Small intestine (tissue), 7 donors: Measurements from ENCODE around the gene NSG2. TPM values are rescaled to one million over a fixed set of nuclear protein-coding genes. Genes with fewer than 3 reads are reported as not detected.

Experiments
- DNase-seq, 2 donors: peaks; one replicate each; pipeline versions ENCODE4 v3.0.0 to v3.0.0-alpha.2; 2013
- FAIRE-seq: peaks from 2 replicates; lab custom pipeline; 2012; peaks lifted over from hg19 to GRCh38; lab: Jason Lieb, UNC
- H3K27ac ChIP-seq, 3 donors: one replicate each; pipeline ENCODE4 v1.5.1; 2013; ENCODE audit warnings: low read length in 2 of 3, mild to moderate bottlenecking in 2 of 3, control low read depth in 1 of 3, inconsistent platforms in 1 of 3, low read depth in 1 of 3, moderate library complexity in 1 of 3
- H3K27me3 ChIP-seq, 3 donors: one replicate each; pipeline ENCODE4 v1.6.1; 2013; ENCODE audit warnings: low read length in 3 of 3, inconsistent platforms in 1 of 3; ENCODE audit not compliant: control insufficient read depth in 3 of 3, insufficient read depth in 3 of 3
- H3K36me3 ChIP-seq, 3 donors: one replicate each; pipeline ENCODE4 v1.6.1; 2013; ENCODE audit warnings: low read length in 3 of 3, inconsistent platforms in 1 of 3, low read depth in 1 of 3, mild to moderate bottlenecking in 1 of 3, moderate library complexity in 1 of 3; ENCODE audit not compliant: control insufficient read depth in 3 of 3, insufficient read depth in 2 of 3
- H3K4me1 ChIP-seq, 3 donors: one replicate each; pipeline ENCODE4 v1.6.1; 2013; ENCODE audit warnings: low read length in 2 of 3, inconsistent platforms in 1 of 3, low read depth in 1 of 3, mild to moderate bottlenecking in 1 of 3, moderate library complexity in 1 of 3; ENCODE audit not compliant: control insufficient read depth in 3 of 3, insufficient read depth in 2 of 3
- H3K4me3 ChIP-seq, 3 donors: one replicate each; pipeline ENCODE4 v1.5.1; 2013; ENCODE audit warnings: low read length in 3 of 3, control low read depth in 1 of 3, inconsistent platforms in 1 of 3, low read depth in 1 of 3, mild to moderate bottlenecking in 1 of 3, moderate library complexity in 1 of 3
- H3K9me3 ChIP-seq, 2 donors: one replicate each; pipeline ENCODE4 v1.6.1; 2013; ENCODE audit warnings: low read depth in 1 of 2, low read length in 1 of 2; ENCODE audit not compliant: control insufficient read depth in 2 of 2, insufficient read depth in 1 of 2
- WGBS, 3 donors: extraction: QIAGEN DNeasy Blood & Tissue Kit; methylation state at CpG; one replicate each; pipeline ENCODE4 v1.1.7; 2013; 5-methylcytosine and 5-hydroxymethylcytosine counted together
- polyA plus RNA-seq, 4 donors: library from polyadenylated mRNA; stranded (reverse) in 3 of 4; unstranded in 1 of 4; fragments of 200-250 nt in 3 of 4; fragments of 120-200 nt in 1 of 4; gene quantifications; one replicate each; pipeline versions ENCODE4 v1.2.1 to v1.2.3, GENCODE V29; 2013
- donor health status: healthy with polysubstance abuse.
- donor health status: control.
- donor health status: control.
- donor health status: Bipolar disorder and iron deficiency.
- donor health status: healthy.

Gene NSG2
- polyA plus RNA-seq, 4 donors = 0.81 to 22.7 (median 1.7) TPM; not detected in 1

DNA sequence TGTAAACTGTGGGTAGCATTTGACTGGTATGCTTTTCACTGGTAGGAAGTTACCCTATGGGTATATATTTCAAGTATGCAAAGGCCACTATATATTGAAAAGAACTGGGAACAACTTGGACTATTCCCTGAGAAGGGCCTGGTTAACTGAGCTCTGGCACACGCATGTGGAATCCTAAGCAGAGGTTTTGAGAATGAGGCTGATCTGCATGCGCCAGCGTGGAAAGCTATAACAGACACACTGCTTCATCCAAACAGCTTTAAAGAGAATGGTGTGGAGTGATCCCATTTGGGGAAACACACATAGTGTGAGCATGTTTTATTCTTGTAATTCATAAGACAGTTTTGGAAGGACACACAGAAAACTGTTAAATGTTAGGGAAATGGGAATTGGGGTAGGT, 8.4 kb downstream of the NSG2 start:
- no peak for DNase-seq
- Histone ChIP-seq H3K27me3 (no peaks in the 10 kb centered on the region), H3K27ac (no peak overlapping the region), H3K36me3 (no peaks in the 10 kb centered on the region), H3K9me3 (no peaks in the 10 kb centered on the region), H3K4me3 (no peak overlapping the region), H3K4me1 (no peaks in the 10 kb centered on the region)
- 87 to 95% (median 91%) methylated on average over 3 of the region's 3 CpGs for WGBS, 3 donors
- FAIRE-seq = no peak

DNA sequence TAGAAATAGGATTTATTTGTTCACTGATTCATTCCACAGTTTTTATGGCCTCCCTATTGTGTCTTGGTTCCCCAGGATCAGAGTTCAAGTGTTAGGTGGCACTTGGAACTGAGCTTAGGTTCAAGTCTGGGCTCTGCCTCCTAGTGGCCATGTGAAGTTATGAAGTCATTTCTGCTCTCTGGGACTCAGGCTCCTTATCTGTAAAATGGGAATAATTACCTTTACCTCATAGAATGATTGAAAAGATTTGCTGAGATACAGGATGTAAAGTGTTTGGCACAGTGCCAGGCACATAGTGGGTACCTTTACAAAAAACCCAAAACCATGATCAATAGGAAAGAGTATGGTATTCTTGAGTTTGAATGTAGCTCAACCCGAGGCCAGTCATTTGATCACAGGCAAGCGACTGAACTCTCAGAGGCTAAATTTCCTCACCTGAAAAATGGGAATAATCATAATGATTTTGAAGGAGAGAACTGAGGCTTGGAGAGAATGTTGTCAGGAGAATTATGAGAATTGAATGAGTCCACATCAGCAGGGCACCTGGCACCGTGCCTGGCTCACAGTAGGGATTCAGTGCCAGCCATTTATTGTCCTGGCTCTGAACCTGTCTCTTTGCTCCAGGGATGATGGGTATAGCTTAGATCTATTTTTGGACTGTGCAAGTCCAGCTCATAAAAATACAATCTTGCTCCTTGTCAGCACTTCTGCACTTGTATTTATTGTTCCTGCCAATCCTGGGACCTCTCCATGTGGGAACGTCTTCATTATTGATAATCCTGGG, 10.8 kb downstream of the NSG2 start:
- Histone ChIP-seq H3K4me3 (no peak overlapping the region), H3K27ac (no peak overlapping the region), H3K36me3 (no peaks in the 10 kb centered on the region), H3K27me3 (no peaks in the 10 kb centered on the region), H3K4me1 (no peaks in the 10 kb centered on the region), H3K9me3 (no peaks in the 10 kb centered on the region)
- 67 to 84% (median 68%) methylated on average over 4 of the region's 4 CpGs for WGBS, 3 donors
- DNase-seq = peak in 1 of 2 donors; percentile 27
- no peak for FAIRE-seq

- no peak overlapping the region for H3K27ac ChIP-seq
- no peak for FAIRE-seq
- no peak overlapping the region for H3K4me3 ChIP-seq
- no peak for DNase-seq
- 59 to 65% (median 65%) methylated on average over 6 of the region's 6 CpGs for WGBS, 3 donors
- H3K27me3 ChIP-seq = no peaks in the 10 kb centered on the region
- no peaks in the 10 kb centered on the region for H3K36me3 ChIP-seq
- H3K4me1 ChIP-seq = no peaks in the 10 kb centered on the region
- H3K9me3 ChIP-seq = no peaks in the 10 kb centered on the region
Observed at GRCh38 chr5:174057206-174057605, 11.7 kb downstream of the NSG2 start.

- Histone ChIP-seq H3K36me3 (no peaks in the 10 kb centered on the region), H3K9me3 (no peaks in the 10 kb centered on the region), H3K4me3 (no peak overlapping the region), H3K27ac (no peak overlapping the region), H3K27me3 (no peaks in the 10 kb centered on the region), H3K4me1 (no peaks in the 10 kb centered on the region)
- FAIRE-seq (no peak), DNase-seq (no peak)
- WGBS, 3 donors = 66 to 86% (median 67%) methylated on average over 2 of the region's 2 CpGs
Observed at GRCh38 chr5:174058433-174059122, 13.1 kb downstream of the NSG2 start.

GRCh38 chr5:174059247-174059646, 13.7 kb downstream of the NSG2 start:
- H3K27ac ChIP-seq = no peak overlapping the region
- FAIRE-seq (no peak), DNase-seq (no peak)
- no peak overlapping the region for H3K4me3 ChIP-seq
- WGBS, 3 donors = 86 to 100% (median 89%) methylated on average over 1 of the region's 1 CpG
- H3K4me1 ChIP-seq = no peaks in the 10 kb centered on the region
- H3K9me3 ChIP-seq = no peaks in the 10 kb centered on the region
- no peaks in the 10 kb centered on the region for H3K27me3 ChIP-seq
- no peaks in the 10 kb centered on the region for H3K36me3 ChIP-seq

DNA sequence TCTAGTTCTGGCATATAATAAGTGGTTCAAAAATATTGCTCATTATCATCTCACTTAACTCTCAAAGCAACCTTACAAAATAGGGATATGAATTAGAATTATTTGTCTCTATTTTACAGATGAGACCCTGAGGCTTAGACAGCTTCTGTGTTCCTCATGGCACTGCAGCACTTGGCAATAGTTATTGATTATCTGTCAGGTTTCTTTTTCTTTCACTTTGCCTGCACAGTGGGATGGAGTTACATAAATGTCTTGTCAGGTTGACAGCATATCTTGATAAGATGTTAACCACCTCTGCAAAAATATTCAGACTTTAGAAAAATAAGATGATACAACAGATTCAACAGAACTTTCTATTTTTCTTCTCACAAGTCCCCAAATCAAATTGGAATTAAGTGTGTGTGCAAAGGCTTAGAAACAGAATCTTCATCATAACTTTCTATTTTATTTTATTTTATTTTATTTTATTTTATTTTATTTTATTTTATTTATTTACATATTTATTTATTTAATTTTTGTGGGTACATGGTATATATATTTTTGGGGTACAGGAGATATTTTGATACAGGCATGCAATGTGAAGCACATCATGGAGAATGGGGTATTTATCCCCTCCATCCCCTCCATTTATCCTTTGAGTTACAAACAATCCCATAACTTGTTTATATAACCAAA, 17.7 kb downstream of the NSG2 start:
- Histone ChIP-seq H3K27ac (no peak overlapping the region), H3K4me1 (peaks cover 0 to 5% (median 0%) of the 10 kb centered on the region in 3 donors), H3K9me3 (no peaks in the 10 kb centered on the region), H3K4me3 (no peak overlapping the region), H3K36me3 (no peaks in the 10 kb centered on the region), H3K27me3 (peaks cover 0 to 3% (median 0%) of the 10 kb centered on the region in 3 donors)
- no peak for FAIRE-seq
- no peak for DNase-seq

GRCh38 chr5:174064171-174064570, 18.7 kb downstream of the NSG2 start:
- no peak for DNase-seq
- Histone ChIP-seq H3K36me3 (no peaks in the 10 kb centered on the region), H3K27me3 (peaks cover 0 to 3% (median 0%) of the 10 kb centered on the region in 3 donors), H3K4me3 (no peak overlapping the region), H3K27ac (no peak overlapping the region), H3K4me1 (peaks cover 0 to 5% (median 0%) of the 10 kb centered on the region in 3 donors), H3K9me3 (no peaks in the 10 kb centered on the region)
- no peak for FAIRE-seq
- 65 to 67% (median 66%) methylated on average over 8 of the region's 8 CpGs for WGBS, 3 donors

GRCh38 chr5:174065528-174066197, 20.2 kb downstream of the NSG2 start:
- Histone ChIP-seq H3K27me3 (peaks cover 0 to 3% (median 0%) of the 10 kb centered on the region in 3 donors), H3K4me1 (peaks cover 0 to 5% (median 0%) of the 10 kb centered on the region in 3 donors), H3K27ac (no peak overlapping the region), H3K36me3 (no peaks in the 10 kb centered on the region), H3K4me3 (no peak overlapping the region), H3K9me3 (no peaks in the 10 kb centered on the region)
- FAIRE-seq (no peak), DNase-seq (peak; percentile 44 to 65)
- WGBS, 3 donors = 9 to 49% (median 19%) methylated on average over 8 of the region's 8 CpGs
